ENCODE measurements around the gene ERN1.

ERN1 gene

DNA sequence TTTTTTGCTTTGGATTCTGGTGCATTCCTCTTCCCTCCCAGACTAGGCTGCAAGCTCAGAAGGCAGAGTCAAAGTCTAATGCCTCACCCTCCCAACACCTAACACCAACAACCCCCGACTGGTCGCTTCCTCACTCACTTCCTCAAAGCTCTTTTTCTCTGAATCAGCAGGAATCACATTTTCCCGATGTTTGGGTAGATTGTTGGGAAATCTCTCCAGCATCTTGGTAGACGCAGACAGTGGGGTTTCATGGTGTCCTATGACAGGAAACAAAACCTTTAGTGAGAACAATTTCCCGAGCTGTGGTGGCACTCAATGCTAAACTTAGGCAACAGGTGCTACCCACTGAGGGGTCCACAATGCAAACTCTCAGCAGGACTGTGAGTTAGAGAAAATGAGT, 69.6 kb downstream of the ERN1 start:
- no peak overlapping the region for H3K27ac ChIP-seq (ENCODE audit: insufficient read depth, low read depth, low read length, poor library complexity, severe bottlenecking)
- H3K9me3 ChIP-seq (ENCODE audit: control insufficient read depth, low read length) = no peaks in the 10 kb centered on the region
- H3K36me3 ChIP-seq (ENCODE audit: control insufficient read depth, insufficient read depth, low read length) = no peaks in the 10 kb centered on the region
- H3K27me3 ChIP-seq (ENCODE audit: control insufficient read depth, insufficient read depth, low read length, poor library complexity, severe bottlenecking) = no peaks in the 10 kb centered on the region
- H3K4me1 ChIP-seq (ENCODE audit: control insufficient read depth, insufficient read depth, low read length) = no peaks in the 10 kb centered on the region
- WGBS, 2 experiments = 66 to 74% methylated on average over 5 of the region's 5 CpGs
- no peak overlapping the region for H3K4me3 ChIP-seq (ENCODE audit: insufficient read depth, low read depth, low read length)

DNA sequence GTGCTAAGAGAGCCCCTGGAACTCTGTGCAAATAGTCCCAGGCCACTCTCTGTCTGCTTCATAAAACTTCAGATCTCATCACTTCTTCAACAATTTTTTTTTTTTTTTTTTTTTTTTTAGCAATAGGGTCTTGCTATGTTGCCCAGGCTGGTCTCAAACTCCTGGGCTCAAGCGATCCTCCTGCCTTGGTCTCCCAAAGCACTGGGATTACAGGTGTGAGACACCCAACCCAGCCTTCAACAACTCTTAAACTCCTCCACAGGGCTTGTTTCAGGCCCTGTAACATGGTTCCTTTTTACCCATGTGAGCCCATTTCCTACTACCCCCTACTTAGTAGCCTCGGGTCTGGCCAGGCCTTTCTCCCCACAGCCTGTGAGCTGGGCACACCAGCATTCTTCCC, 70.2 kb downstream of the ERN1 start:
- no peak overlapping the region for H3K27ac ChIP-seq (ENCODE audit: insufficient read depth, low read depth, low read length, poor library complexity, severe bottlenecking)
- no peaks in the 10 kb centered on the region for H3K27me3 ChIP-seq (ENCODE audit: control insufficient read depth, insufficient read depth, low read length, poor library complexity, severe bottlenecking)
- no peak overlapping the region for H3K4me3 ChIP-seq (ENCODE audit: insufficient read depth, low read depth, low read length)
- no peaks in the 10 kb centered on the region for H3K36me3 ChIP-seq (ENCODE audit: control insufficient read depth, insufficient read depth, low read length)
- no peaks in the 10 kb centered on the region for H3K4me1 ChIP-seq (ENCODE audit: control insufficient read depth, insufficient read depth, low read length)
- no peaks in the 10 kb centered on the region for H3K9me3 ChIP-seq (ENCODE audit: control insufficient read depth, low read length)
- WGBS, 2 experiments = 95% methylated on average over 2 of the region's 2 CpGs

DNA sequence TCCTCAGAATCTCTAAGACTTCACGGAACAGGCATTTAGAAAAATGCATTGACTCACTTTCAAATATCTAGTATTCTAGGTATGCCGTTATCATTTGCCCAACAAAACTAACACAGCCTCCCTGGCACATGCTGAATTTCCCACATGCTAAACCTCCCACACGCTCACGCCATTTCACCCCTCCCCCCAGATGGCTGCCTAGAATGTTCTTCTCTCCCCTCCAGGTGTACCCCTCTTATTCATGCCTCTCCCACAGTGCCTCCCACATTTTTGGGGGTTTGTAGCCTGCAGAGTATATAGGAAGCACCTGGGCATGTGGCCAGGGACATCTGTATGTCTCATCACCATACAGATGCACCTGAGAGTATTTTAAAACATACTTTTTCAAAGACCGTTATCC, 71.3 kb downstream of the ERN1 start:
- Histone ChIP-seq H3K27me3 (ENCODE audit: control insufficient read depth, insufficient read depth, low read length, poor library complexity, severe bottlenecking) (no peaks in the 10 kb centered on the region), H3K4me1 (ENCODE audit: control insufficient read depth, insufficient read depth, low read length) (no peaks in the 10 kb centered on the region), H3K36me3 (ENCODE audit: control insufficient read depth, insufficient read depth, low read length) (no peaks in the 10 kb centered on the region), H3K4me3 (ENCODE audit: insufficient read depth, low read depth, low read length) (no peak overlapping the region), H3K9me3 (ENCODE audit: control insufficient read depth, low read length) (no peaks in the 10 kb centered on the region), H3K27ac (ENCODE audit: insufficient read depth, low read depth, low read length, poor library complexity, severe bottlenecking) (no peak overlapping the region)
- WGBS, 2 experiments = 93% methylated on average over 5 of the region's 5 CpGs

DNA sequence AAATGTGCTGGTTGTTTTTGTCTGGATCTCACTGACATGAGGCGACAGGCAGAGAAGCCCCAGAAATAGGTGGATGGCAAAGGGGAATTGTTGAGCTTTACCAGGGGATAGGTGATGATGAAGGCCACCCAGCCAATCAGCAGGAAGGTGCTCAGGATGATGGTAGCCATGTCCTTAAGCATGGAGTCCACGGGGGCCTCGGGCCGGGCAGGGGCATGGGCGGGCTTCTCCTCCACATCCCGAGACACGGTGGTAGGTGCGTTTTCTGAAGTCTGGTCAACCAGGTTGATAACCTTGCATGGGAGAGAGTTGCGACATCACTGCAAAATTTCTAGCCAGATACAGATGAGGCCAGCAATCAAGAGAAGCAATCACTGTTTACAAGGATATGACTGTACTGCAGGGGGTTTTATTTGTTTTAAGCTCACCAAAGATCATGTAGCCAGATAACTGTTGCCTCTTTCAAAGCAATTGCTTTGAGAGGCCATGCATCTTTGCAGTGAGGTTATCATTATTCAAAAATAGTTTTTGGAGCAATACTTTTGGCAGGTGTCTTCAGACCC, 72.2 kb downstream of the ERN1 start:
- H3K36me3 ChIP-seq (ENCODE audit: control insufficient read depth, insufficient read depth, low read length) = no peaks in the 10 kb centered on the region
- no peaks in the 10 kb centered on the region for H3K9me3 ChIP-seq (ENCODE audit: control insufficient read depth, low read length)
- H3K4me3 ChIP-seq (ENCODE audit: insufficient read depth, low read depth, low read length) = no peak overlapping the region
- H3K4me1 ChIP-seq (ENCODE audit: control insufficient read depth, insufficient read depth, low read length) = no peaks in the 10 kb centered on the region
- no peak overlapping the region for H3K27ac ChIP-seq (ENCODE audit: insufficient read depth, low read depth, low read length, poor library complexity, severe bottlenecking)
- no peaks in the 10 kb centered on the region for H3K27me3 ChIP-seq (ENCODE audit: control insufficient read depth, insufficient read depth, low read length, poor library complexity, severe bottlenecking)
- 97% methylated on average over 9 of the region's 9 CpGs for WGBS, 2 experiments

DNA sequence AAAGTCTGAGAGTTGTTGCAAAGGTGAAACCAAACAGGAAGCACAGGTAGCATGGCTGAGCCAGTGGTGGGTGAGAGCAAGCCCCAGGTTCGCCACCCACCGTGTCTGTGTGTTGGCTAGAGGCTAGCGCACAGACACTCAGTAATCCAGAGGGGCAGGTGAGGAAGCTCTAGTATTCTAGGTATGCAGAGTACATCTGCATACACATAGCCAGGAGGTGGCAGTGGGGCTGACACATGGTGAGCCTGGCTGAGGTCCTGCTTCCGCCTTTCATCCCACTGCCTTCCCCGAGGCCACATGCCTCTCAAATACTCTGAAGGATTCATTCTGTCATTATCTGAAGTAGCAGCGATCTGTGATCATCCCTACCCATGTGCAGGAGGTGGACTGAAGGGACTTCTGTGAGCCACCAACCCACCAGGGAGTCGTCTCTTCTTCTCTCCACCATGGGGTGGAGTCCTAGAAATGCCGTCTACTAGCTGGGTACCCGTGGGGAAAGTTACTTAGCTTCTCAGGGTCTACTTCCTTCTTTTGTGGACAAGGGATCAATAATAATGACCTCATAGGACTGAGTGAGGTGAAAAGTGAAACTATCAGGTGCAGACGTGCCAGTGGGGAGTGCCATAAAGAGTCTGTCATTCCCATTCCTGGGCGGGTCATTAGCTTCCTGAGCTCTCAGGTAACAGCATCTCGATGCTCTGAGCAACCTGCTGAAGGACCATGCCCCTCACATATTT, 73.5 kb downstream of the ERN1 start:
- no peaks in the 10 kb centered on the region for H3K9me3 ChIP-seq (ENCODE audit: control insufficient read depth, low read length)
- no peaks in the 10 kb centered on the region for H3K27me3 ChIP-seq (ENCODE audit: control insufficient read depth, insufficient read depth, low read length, poor library complexity, severe bottlenecking)
- H3K4me1 ChIP-seq (ENCODE audit: control insufficient read depth, insufficient read depth, low read length) = no peaks in the 10 kb centered on the region
- WGBS, 2 experiments = 84 to 88% methylated on average over 12 of the region's 12 CpGs
- no peaks in the 10 kb centered on the region for H3K36me3 ChIP-seq (ENCODE audit: control insufficient read depth, insufficient read depth, low read length)
- no peak overlapping the region for H3K27ac ChIP-seq (ENCODE audit: insufficient read depth, low read depth, low read length, poor library complexity, severe bottlenecking)
- no peak overlapping the region for H3K4me3 ChIP-seq (ENCODE audit: insufficient read depth, low read depth, low read length)

DNA sequence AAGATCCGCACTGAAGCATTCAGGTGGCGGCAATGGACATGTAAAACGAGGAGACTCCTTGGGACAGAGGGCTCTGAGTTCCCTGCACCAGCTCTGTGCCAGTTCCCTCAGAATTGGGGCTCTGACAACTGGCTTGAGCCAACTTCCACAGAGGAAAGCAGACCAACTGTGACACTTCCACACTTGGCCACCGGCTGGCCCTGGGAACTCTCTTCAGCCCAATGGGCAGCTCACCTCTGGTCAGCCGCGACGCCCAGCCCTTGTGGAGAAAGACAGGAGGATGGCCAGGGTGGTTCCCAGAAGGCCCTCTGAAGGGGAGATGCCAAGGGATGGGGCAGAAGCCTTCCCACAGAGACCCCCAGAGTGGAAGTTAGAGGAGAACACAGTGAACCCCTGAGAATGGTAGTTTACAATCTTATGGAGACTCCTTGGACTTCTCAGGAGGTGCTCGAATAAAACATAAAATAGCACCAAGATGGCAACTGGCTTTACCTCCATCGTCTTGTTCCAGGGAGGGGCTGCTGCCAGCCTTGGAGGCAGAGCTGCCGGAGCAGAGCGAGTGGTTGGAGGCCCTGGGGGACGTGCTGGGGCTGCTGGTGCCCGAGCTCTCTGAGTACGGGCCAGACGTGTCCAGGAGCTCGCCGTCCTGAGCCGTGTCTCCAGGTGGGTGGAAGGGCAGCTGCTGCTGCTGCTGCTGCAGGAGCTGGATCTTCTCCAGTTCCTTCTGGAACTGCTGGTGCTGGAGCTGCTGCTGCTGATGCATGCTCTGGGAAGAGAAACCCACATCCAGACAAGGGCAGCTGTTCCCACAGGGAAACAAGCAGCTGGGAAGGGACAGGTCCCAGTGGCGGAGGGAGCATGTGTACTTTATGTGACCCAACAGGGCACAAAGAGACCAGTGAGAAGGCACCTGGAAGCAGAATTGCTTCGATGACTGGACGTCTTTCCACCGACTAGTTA, 74.5 kb downstream of the ERN1 start:
- no peaks in the 10 kb centered on the region for H3K36me3 ChIP-seq (ENCODE audit: control insufficient read depth, insufficient read depth, low read length)
- WGBS, 2 experiments = 93 to 94% methylated on average over 22 of the region's 22 CpGs
- H3K4me3 ChIP-seq (ENCODE audit: insufficient read depth, low read depth, low read length) = no peak overlapping the region
- no peak overlapping the region for H3K27ac ChIP-seq (ENCODE audit: insufficient read depth, low read depth, low read length, poor library complexity, severe bottlenecking)
- no peaks in the 10 kb centered on the region for H3K27me3 ChIP-seq (ENCODE audit: control insufficient read depth, insufficient read depth, low read length, poor library complexity, severe bottlenecking)
- H3K4me1 ChIP-seq (ENCODE audit: control insufficient read depth, insufficient read depth, low read length) = no peaks in the 10 kb centered on the region
- H3K9me3 ChIP-seq (ENCODE audit: control insufficient read depth, low read length) = no peaks in the 10 kb centered on the region

DNA sequence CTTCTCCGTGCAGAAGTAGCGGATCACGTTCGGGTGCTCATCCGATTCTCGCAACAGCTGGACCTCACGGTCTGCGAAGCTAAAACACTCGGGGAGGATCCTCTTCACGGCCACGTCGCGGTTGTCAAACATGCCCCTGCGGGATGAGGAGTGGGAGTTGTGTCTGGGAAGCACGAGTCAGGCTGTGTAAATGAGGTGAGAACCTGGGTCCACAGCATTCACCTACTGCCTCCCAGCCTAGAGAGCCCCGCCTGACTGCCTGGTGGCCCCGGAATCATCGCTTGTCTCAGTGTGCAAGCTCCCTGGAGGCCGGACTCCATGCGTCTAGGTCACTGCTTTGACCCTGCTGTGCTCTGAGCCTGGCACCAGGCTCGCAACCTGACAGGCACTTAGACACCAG, 75.6 kb downstream of the ERN1 start:
- no peaks in the 10 kb centered on the region for H3K9me3 ChIP-seq (ENCODE audit: control insufficient read depth, low read length)
- H3K27ac ChIP-seq (ENCODE audit: insufficient read depth, low read depth, low read length, poor library complexity, severe bottlenecking) = no peak overlapping the region
- H3K4me3 ChIP-seq (ENCODE audit: insufficient read depth, low read depth, low read length) = no peak overlapping the region
- WGBS, 2 experiments = 95% methylated on average over 21 of the region's 21 CpGs
- no peaks in the 10 kb centered on the region for H3K27me3 ChIP-seq (ENCODE audit: control insufficient read depth, insufficient read depth, low read length, poor library complexity, severe bottlenecking)
- H3K4me1 ChIP-seq (ENCODE audit: control insufficient read depth, insufficient read depth, low read length) = no peaks in the 10 kb centered on the region
- H3K36me3 ChIP-seq (ENCODE audit: control insufficient read depth, insufficient read depth, low read length) = no peaks in the 10 kb centered on the region

DNA sequence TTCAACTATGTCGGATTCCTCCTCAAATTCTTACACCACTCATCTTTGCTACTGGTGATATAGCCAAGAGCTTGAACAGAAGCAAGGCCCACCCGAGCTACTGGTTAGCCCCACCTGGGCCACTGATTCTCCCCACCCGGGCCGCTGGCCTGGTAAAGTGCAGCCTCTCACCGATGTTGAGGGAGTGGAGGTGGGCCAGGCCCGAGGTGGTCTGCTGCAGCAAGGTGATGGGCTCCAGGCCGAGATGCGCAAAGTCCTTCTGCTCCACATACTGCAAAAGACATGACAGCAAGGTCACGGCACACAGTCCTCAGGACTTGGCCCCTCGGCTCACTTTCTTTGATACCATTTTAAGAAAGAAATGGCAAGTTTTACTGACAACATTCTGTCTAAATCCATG, 76.8 kb downstream of the ERN1 start:
- 93 to 95% methylated on average over 10 of the region's 10 CpGs for WGBS, 2 experiments
- Histone ChIP-seq H3K4me1 (ENCODE audit: control insufficient read depth, insufficient read depth, low read length) (no peaks in the 10 kb centered on the region), H3K9me3 (ENCODE audit: control insufficient read depth, low read length) (no peaks in the 10 kb centered on the region), H3K36me3 (ENCODE audit: control insufficient read depth, insufficient read depth, low read length) (no peaks in the 10 kb centered on the region), H3K27ac (ENCODE audit: insufficient read depth, low read depth, low read length, poor library complexity, severe bottlenecking) (no peak overlapping the region), H3K4me3 (ENCODE audit: insufficient read depth, low read depth, low read length) (no peak overlapping the region), H3K27me3 (ENCODE audit: control insufficient read depth, insufficient read depth, low read length, poor library complexity, severe bottlenecking) (no peaks in the 10 kb centered on the region)

DNA sequence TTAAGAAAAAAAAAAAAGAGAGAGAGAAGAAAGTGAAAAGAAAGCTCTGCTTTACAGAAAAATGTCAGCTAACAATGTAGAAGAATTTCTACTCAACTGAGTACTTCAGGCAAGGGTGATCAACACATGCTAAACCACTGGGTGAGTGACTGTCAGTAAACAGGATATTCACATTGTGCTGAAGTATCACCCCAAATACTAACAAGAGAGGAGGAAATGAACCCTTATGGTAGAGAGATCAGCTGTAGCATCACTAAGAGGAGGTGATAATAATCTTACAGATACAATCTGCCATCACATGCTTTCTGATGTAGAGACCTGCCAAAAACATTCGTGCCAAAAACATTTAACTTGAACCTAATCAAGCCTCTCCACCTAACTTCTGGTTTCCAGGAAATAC, 78.8 kb downstream of the ERN1 start:
- H3K36me3 ChIP-seq (ENCODE audit: control insufficient read depth, insufficient read depth, low read length) = no peaks in the 10 kb centered on the region
- 85 to 95% methylated on average over 1 of the region's 1 CpG for WGBS, 2 experiments
- H3K9me3 ChIP-seq (ENCODE audit: control insufficient read depth, low read length) = no peaks in the 10 kb centered on the region
- H3K4me3 ChIP-seq (ENCODE audit: insufficient read depth, low read depth, low read length) = no peak overlapping the region
- no peaks in the 10 kb centered on the region for H3K27me3 ChIP-seq (ENCODE audit: control insufficient read depth, insufficient read depth, low read length, poor library complexity, severe bottlenecking)
- no peak overlapping the region for H3K27ac ChIP-seq (ENCODE audit: insufficient read depth, low read depth, low read length, poor library complexity, severe bottlenecking)
- no peaks in the 10 kb centered on the region for H3K4me1 ChIP-seq (ENCODE audit: control insufficient read depth, insufficient read depth, low read length)

DNA sequence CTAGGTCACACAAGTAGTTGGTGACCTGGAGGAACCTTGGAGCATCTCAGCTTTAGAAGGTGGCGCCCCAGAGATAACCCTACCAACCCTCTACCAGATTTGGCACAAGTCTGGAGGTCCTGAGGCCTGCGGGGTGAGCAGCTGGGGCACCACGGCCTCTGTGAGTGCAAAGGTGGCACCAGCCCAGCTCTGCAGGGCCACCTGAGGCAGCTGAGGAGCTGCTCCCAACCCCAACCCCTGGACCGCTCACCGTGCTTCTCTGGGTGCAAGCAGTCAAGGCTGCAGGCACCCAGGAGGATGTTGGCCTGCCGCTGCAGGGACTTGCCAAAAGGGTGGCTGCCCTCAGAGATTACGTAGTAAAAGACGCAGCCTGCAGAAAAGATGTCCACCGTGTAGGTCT, 81.1 kb downstream of the ERN1 start:
- Histone ChIP-seq H3K9me3 (ENCODE audit: control insufficient read depth, low read length) (no peaks in the 10 kb centered on the region), H3K27me3 (ENCODE audit: control insufficient read depth, insufficient read depth, low read length, poor library complexity, severe bottlenecking) (no peaks in the 10 kb centered on the region), H3K4me3 (ENCODE audit: insufficient read depth, low read depth, low read length) (no peak overlapping the region), H3K36me3 (ENCODE audit: control insufficient read depth, insufficient read depth, low read length) (no peaks in the 10 kb centered on the region), H3K27ac (ENCODE audit: insufficient read depth, low read depth, low read length, poor library complexity, severe bottlenecking) (no peak overlapping the region), H3K4me1 (ENCODE audit: control insufficient read depth, insufficient read depth, low read length) (no peaks in the 10 kb centered on the region)
- 95 to 96% methylated on average over 9 of the region's 9 CpGs for WGBS, 2 experiments
